GM18502 (cell line): ENCODE results near the gene WDR5B.
"Not testable (repeated sequence)": the region's sequence is repeated elsewhere in the genome, so short reads cannot be mapped to it uniquely, and the experiment has no call there.

ENCODE experiments used
- ATAC-seq: cut with Tn5 transposase; IDR thresholded peaks from one replicate; pipeline ENCODE4 v1.9.1; 2021; ENCODE audit warnings: mild to moderate bottlenecking; ENCODE audit not compliant: unreplicated experiment, poor library complexity

WDR5B gene

DNA sequence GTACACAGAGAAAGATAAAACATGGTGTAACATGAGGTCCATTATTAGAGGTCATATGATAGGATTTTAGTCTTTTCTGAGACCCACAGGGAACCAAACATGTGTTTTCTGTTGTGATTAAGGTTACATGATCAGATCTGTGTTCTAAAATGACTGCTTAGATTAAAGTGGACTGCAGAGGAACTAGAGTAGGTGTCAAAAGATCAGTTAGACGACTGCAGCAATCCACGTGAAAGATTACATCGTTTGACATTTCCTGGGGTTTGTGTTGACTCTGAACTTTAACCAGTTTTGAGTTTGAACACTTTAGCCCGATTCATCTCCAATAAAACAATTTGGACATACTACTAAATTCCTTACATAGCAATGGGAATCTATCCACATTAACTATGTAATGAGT is 37.9 kb downstream of the WDR5B start:
- ATAC-seq: no peak

GRCh38 chr3:122374034-122374433 is 41.8 kb downstream of the WDR5B start:
- no peak for ATAC-seq

DNA sequence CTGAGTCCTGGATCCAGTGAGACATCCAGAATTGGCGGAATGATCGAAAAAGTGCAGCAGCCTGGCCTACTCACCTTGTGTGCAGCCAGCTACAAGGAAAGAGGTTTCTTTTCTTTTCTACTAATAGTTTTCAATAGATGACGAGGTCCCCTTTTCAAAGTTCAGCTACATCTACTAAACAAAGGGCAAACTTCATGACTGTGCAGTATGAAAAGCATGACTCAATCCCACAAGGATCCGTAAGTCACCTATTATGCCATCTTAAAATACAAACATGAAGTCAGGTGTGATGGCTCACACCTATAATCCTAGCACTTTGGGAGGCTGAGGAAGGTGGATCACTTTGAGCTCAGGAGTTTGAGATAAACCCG is 49.5 kb downstream of the WDR5B start:
- ATAC-seq: no peak

- not testable (repeated sequence) for ATAC-seq
Observed at GRCh38 chr3:122365582-122366378, 50.1 kb downstream of the WDR5B start.

GRCh38 chr3:122365073-122365472 is 50.8 kb downstream of the WDR5B start:
- no peak for ATAC-seq

DNA sequence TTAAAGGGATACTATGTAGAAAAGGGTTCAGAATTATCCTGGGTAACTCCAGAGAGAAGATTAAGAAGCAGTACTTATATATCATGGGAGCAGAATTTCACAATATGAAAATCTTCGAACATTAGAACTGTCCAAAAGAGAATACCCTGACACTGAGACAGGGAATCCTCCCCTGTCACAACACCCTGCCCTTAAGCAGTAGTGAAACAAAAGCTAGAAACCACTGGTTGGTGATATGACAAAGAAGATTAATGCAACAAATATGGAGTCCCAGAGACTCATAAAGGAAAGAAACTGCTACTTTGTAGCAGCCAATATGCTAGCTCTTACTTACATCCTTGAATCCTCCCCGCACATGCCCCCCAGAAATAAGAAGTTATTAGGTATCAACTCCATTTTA is 51.4 kb downstream of the WDR5B start:
- no peak for ATAC-seq
